ENCODE measurements around the gene ALS2.

- no peak for TF ChIP-seq CTCF (conservative IDR thresholded peaks at IDR 0.05; ENCODE audit: low read depth, low read length)
- TF ChIP-seq EZH2phosphoT487 (IDR thresholded peaks at IDR 0.05; ENCODE audit: borderline replicate concordance, low read length): no peak
- TF ChIP-seq EZH2 (IDR thresholded peaks at IDR 0.05; ENCODE audit: low read length, unreplicated experiment): no peak
These were observed 25.9 kb upstream of the ALS2 start, which contains the start of gene CDK15 for GRCh38 chr2:201806442-201807170.

All from PC-3 (cell line).